HUES64 (cell line): Measurements from ENCODE around the gene CD46.

Experiments used
- H3K27ac ChIP-seq: 2 replicates; pipeline ENCODE4 v1.7.0; 2013; ENCODE audit warnings: low read depth, low read length, inconsistent platforms
- H3K27me3 ChIP-seq: 2 replicates; pipeline ENCODE4 v1.6.1; 2013; ENCODE audit warnings: mild to moderate bottlenecking, low read length; ENCODE audit not compliant: insufficient read depth
- H3K36me3 ChIP-seq: 2 replicates; pipeline ENCODE4 v1.6.1; 2013; ENCODE audit warnings: mild to moderate bottlenecking, low read length; ENCODE audit not compliant: insufficient read depth
- H3K4me1 ChIP-seq: 2 replicates; pipeline ENCODE4 v1.6.1; 2013; ENCODE audit warnings: mild to moderate bottlenecking, low read length, moderate library complexity; ENCODE audit not compliant: insufficient read depth
- H3K4me3 ChIP-seq: 2 replicates; pipeline ENCODE4 v1.5.1; 2013; ENCODE audit warnings: mild to moderate bottlenecking, low read length, moderate library complexity
- H3K9ac ChIP-seq: 2 replicates; pipeline ENCODE4 v1.6.1; 2013; ENCODE audit warnings: mild to moderate bottlenecking, low read depth, low read length
- H3K9me3 ChIP-seq: 2 replicates; pipeline ENCODE4 v1.6.1; 2013; ENCODE audit warnings: low read depth, low read length; ENCODE audit not compliant: insufficient read depth
- WGBS: fragments of 150-250, 120-280 bp; methylation state at CpG from one replicate; pipeline ENCODE4 v1.1.7; 2013; ENCODE audit warnings: missing lambda C conversion rate; 5-methylcytosine and 5-hydroxymethylcytosine counted together

The CD46 gene

GRCh38 chr1:207810606-207811295, 58.9 kb downstream of the CD46 start:
- Histone ChIP-seq H3K27ac (no peak overlapping the region), H3K36me3 (no peaks in the 10 kb centered on the region), H3K27me3 (no peaks in the 10 kb centered on the region)

DNA sequence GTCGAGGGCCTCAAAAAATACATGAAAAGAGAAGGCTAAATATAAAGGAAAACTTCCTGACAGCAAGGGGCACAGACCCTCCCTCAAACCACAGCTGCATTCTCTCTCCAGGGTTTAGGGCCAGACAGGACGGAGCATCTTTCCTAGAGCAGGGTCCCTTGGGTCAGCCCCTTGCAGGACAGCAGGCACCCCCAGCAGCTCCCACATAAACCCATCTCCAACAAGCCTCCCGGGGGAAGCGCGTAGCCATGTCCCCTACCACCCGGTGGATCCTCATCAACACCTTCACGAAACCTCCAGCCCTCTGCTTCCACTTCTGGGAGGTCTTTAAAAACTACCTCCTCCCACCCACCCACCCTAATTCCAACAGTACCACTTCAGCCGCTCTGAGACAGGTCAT, 59.5 kb downstream of the CD46 start:
- Histone ChIP-seq H3K4me1 (no peaks in the 10 kb centered on the region), H3K4me3 (no peak overlapping the region), H3K9ac (no peak overlapping the region), H3K9me3 (no peaks in the 10 kb centered on the region), H3K27me3 (no peaks in the 10 kb centered on the region), H3K27ac (no peak overlapping the region), H3K36me3 (no peaks in the 10 kb centered on the region)
- 93% methylated on average over 7 of the region's 8 CpGs for WGBS

More at GRCh38 chr1:207810606-207811295, 58.9 kb downstream of the CD46 start:
- WGBS: 94% methylated on average over 9 of the region's 9 CpGs
- H3K4me3 ChIP-seq: no peak overlapping the region
- no peak overlapping the region for H3K9ac ChIP-seq
- H3K4me1 ChIP-seq: no peaks in the 10 kb centered on the region
- no peaks in the 10 kb centered on the region for H3K9me3 ChIP-seq

DNA sequence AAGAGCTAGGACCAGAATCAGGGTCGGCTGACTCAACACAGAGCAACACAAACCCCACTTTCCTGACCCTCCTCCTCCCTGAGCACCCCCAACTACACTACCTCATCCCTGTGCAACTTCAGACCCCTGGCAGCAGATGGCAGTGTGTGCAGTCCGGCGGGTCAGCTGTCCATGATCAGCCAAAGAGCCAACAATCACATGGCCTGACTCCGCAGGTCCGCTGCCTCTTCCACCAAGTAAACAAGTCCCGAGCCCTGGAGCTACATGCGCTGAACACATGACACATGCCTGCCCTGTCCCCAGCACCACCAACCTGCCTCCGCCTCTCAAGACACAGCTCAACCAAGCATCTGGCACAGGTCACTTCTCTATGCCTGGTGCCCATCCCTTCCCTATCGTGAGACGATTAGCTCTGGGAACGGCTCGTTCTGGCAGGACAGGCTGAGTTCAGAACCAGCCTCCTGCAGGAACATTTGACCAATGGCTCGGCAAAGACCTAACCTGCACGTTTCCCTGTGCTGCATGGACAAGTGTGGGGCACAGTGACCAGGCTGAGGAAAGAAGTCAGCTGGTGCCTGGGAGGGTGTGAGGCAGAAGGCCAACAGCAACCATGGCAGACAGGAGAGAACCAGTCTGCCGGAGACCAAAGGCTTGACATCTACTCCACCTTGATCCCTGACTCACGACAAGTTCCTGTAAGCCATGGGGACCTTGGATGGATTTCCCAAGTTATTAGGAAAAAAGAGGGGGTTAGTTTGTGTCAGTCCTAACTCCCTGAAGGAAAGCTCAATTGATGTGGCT, 60.3 kb downstream of the CD46 start:
- Histone ChIP-seq H3K36me3 (no peaks in the 10 kb centered on the region), H3K27me3 (no peaks in the 10 kb centered on the region), H3K9me3 (no peaks in the 10 kb centered on the region), H3K9ac (no peak overlapping the region), H3K27ac (no peak overlapping the region), H3K4me3 (no peak overlapping the region), H3K4me1 (no peaks in the 10 kb centered on the region)
- WGBS: 91% methylated on average over 16 of the region's 16 CpGs

GRCh38 chr1:207812778-207813511, 61.1 kb downstream of the CD46 start:
- WGBS: 96% methylated on average over 10 of the region's 10 CpGs
- no peaks in the 10 kb centered on the region for H3K27me3 ChIP-seq
- H3K27ac ChIP-seq: no peak overlapping the region
- H3K4me1 ChIP-seq: no peaks in the 10 kb centered on the region
- no peaks in the 10 kb centered on the region for H3K36me3 ChIP-seq
- H3K4me3 ChIP-seq: no peak overlapping the region
- no peaks in the 10 kb centered on the region for H3K9me3 ChIP-seq
- H3K9ac ChIP-seq: no peak overlapping the region

DNA sequence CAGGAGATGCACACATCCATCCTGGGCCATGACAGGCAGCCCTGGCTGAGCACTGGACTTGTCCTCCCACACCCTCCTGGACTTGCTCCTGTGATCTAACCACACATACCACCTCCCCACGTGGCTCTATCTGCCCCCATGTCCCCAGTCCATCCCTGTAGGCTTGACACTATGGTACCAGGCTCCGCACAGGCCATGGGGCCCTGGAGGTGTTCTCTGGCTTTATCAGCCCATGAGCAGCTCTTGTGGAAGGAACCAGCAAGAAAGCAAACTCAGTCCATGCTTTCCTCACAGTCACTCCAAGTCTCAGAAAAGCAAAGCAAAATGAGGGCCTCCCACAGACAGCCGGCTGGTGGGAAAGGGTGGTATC, 61.6 kb downstream of the CD46 start:
- H3K4me3 ChIP-seq: no peak overlapping the region
- H3K4me1 ChIP-seq: no peaks in the 10 kb centered on the region
- H3K27ac ChIP-seq: no peak overlapping the region
- no peak overlapping the region for H3K9ac ChIP-seq
- H3K27me3 ChIP-seq: no peaks in the 10 kb centered on the region
- WGBS: 90% methylated on average over 3 of the region's 3 CpGs
- H3K9me3 ChIP-seq: no peaks in the 10 kb centered on the region
- H3K36me3 ChIP-seq: no peaks in the 10 kb centered on the region

GRCh38 chr1:207813946-207814345, 62.1 kb downstream of the CD46 start:
- Histone ChIP-seq H3K27me3 (no peaks in the 10 kb centered on the region), H3K4me1 (no peaks in the 10 kb centered on the region), H3K9ac (no peak overlapping the region), H3K27ac (no peak overlapping the region), H3K4me3 (no peak overlapping the region), H3K9me3 (no peaks in the 10 kb centered on the region), H3K36me3 (no peaks in the 10 kb centered on the region)
- WGBS: 90% methylated on average over 3 of the region's 3 CpGs

DNA sequence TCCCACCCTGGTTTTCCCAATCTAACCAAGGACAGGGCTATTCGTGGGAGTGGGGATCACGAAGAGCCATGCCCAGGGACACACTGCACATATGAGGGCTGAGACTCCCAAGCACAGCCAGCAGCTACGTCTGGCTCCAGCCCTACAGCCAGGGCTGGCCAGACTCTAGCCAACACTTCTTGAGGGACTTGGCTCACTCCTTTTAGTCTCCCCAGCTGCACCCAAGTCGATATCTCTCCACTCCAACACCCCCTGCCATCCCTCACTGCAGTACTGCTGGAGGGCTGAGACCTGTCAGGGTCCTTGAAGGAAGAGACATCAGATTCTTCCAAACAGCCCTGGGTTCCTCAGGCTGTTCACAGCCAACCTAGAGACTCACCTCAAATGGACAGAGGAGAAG, 62.6 kb downstream of the CD46 start:
- 90% methylated on average over 4 of the region's 4 CpGs for WGBS
- Histone ChIP-seq H3K4me3 (no peak overlapping the region), H3K9me3 (no peaks in the 10 kb centered on the region), H3K4me1 (no peaks in the 10 kb centered on the region), H3K9ac (no peak overlapping the region), H3K27me3 (no peaks in the 10 kb centered on the region), H3K27ac (no peak overlapping the region), H3K36me3 (no peaks in the 10 kb centered on the region)

DNA sequence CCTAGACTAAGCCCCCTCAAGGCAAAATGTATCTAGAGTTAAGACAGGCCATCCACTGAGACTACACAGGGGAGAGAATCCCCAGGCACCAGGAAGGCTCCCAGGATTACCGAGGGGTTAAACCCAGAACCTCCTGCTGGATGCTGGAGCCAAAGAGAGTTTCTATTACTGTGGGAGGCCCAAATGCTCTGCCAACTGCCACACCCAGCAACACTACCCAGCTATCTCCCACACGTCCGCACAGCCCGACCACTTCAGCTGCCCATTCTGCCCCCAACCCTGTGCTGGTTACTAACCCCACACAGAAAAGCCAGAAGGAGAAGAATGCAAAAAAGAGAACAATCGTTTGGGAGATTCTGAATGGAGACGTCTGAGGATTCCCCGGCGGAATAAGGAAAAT, 63.6 kb downstream of the CD46 start:
- H3K27me3 ChIP-seq: no peaks in the 10 kb centered on the region
- no peak overlapping the region for H3K27ac ChIP-seq
- no peaks in the 10 kb centered on the region for H3K9me3 ChIP-seq
- H3K36me3 ChIP-seq: no peaks in the 10 kb centered on the region
- no peaks in the 10 kb centered on the region for H3K4me1 ChIP-seq
- WGBS: 94% methylated on average over 8 of the region's 8 CpGs
- no peak overlapping the region for H3K9ac ChIP-seq
- H3K4me3 ChIP-seq: no peak overlapping the region

DNA sequence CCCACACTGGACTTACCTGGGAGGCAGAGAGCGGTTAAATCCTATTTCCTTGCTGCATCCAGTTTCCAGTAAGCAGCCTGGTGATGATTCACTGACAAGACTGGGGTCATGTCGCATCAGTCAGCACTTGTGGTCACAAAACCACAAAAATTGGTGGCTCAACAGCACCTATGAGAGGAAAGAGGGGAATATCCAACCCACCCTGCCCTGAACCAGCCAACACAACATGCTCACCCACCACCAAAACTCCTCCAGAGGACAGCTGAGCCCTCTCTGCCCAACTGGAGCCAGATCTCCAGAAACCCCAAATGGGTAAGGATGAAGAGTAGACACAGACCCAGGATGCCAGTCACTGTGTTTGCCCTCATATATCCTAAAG, 64.0 kb downstream of the CD46 start:
- no peak overlapping the region for H3K27ac ChIP-seq
- H3K4me1 ChIP-seq: no peaks in the 10 kb centered on the region
- H3K9ac ChIP-seq: no peak overlapping the region
- no peaks in the 10 kb centered on the region for H3K36me3 ChIP-seq
- no peaks in the 10 kb centered on the region for H3K27me3 ChIP-seq
- no peaks in the 10 kb centered on the region for H3K9me3 ChIP-seq
- H3K4me3 ChIP-seq: no peak overlapping the region
- 92% methylated on average over 2 of the region's 2 CpGs for WGBS

- WGBS: 92% methylated on average over 7 of the region's 7 CpGs
- Histone ChIP-seq H3K9me3 (no peaks in the 10 kb centered on the region), H3K27me3 (no peaks in the 10 kb centered on the region), H3K4me1 (peaks cover 2% of the 10 kb centered on the region; the same call in 1 of the 2 replicates), H3K27ac (no peak overlapping the region), H3K4me3 (no peak overlapping the region), H3K9ac (no peak overlapping the region), H3K36me3 (no peaks in the 10 kb centered on the region)
Measured at GRCh38 chr1:207817166-207817565, 65.3 kb downstream of the CD46 start.
